Upper lobe of left lung (tissue), 4 donors: ENCODE results near the gene PABPN1L.

Experiments
- EP300 ChIP-seq, 4 donors: sonication (generic); formaldehyde crosslinking; IDR thresholded peaks; one replicate each; pipeline ENCODE4 v1.5.1; 2017; ENCODE audit warnings: antibody characterized with exemption in 4 of 4, control low read depth in 2 of 4
- POLR2A ChIP-seq, 4 donors: fragments of 450-650 bp; IDR thresholded peaks; one replicate each; pipeline ENCODE4 v1.5.1; 2016 to 2017; ENCODE audit warnings: antibody characterized with exemption in 4 of 4, mild to moderate bottlenecking in 2 of 4
- TF ChIP-seq, protein P1 (sequence below), 6 experiments: fragments of 450-650 bp in 4 of 6; fragments of 200-600 bp in 2 of 6; sonication (generic) in 2 of 6; IDR thresholded peaks; one replicate each; pipeline ENCODE4 v1.5.1; 2016 to 2019; ENCODE audit warnings: antibody characterized with exemption in 6 of 6

DNA sequence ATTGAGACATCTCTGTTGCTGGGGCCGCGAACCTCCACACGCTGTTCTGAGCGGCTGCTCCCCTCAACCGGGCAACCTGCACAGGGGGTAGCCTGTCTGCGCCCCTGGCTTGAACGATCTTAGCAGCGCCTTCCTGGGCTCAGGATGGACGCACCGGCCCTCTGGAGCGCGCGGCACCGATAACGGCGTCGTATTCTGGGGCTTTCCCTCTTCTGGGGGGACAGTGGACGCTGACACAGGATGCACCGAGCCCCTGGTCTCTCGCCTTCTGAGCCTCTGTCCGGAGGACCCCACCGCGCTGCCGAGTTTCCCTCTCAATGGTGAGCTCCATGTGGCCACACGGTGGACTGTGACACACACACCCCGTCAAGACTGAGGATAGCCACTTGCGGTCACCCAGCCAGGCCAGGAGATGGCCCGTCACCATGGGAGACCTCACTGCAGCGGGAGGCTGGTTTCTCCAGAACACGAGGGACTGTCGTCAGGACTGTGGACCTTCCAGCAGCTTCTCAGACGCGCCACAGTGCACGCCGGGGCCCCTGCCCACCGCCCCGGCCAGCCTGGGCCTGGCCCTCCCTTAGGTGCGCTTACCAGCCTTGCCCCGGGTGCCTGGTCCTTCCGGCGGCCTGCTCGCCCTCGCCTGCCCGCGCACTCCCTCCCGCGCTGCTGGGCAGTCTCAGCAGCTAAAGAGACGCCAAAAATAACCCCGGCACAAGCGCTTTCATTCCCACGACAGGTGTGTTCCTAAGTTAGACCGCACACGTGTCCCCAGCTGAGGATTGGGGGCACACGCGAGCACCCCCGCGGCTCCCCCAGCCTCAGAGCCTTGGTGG, 30.0 kb upstream of the PABPN1L start:
- TF ChIP-seq, protein P1, sequence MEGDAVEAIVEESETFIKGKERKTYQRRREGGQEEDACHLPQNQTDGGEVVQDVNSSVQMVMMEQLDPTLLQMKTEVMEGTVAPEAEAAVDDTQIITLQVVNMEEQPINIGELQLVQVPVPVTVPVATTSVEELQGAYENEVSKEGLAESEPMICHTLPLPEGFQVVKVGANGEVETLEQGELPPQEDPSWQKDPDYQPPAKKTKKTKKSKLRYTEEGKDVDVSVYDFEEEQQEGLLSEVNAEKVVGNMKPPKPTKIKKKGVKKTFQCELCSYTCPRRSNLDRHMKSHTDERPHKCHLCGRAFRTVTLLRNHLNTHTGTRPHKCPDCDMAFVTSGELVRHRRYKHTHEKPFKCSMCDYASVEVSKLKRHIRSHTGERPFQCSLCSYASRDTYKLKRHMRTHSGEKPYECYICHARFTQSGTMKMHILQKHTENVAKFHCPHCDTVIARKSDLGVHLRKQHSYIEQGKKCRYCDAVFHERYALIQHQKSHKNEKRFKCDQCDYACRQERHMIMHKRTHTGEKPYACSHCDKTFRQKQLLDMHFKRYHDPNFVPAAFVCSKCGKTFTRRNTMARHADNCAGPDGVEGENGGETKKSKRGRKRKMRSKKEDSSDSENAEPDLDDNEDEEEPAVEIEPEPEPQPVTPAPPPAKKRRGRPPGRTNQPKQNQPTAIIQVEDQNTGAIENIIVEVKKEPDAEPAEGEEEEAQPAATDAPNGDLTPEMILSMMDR (IDR thresholded peaks at IDR 0.05) = no peak
- TF ChIP-seq POLR2A (IDR thresholded peaks at IDR 0.05) (no peak), EP300 (IDR thresholded peaks at IDR 0.05) (no peak)
